B cell (primary cell): ENCODE results near the gene PRXL2A. TPM values are rescaled to one million over a fixed set of nuclear protein-coding genes. Genes with fewer than 3 reads are reported as not detected.
"Not testable (repeated sequence)": the region's sequence is repeated elsewhere in the genome, so short reads cannot be mapped to it uniquely, and the experiment has no call there.

ENCODE experiments used
- ATAC-seq: fragments of 200-7000 bp; cut with Tn5 transposase; one replicate; pipeline ENCODE4 v1.10.0; 2021; ENCODE audit warnings: low read depth, mild to moderate bottlenecking, moderate number of reproducible peaks, moderate library complexity
- CTCF ChIA-PET: fragments of 350-600 bp; sonication (Branson Sonifier 250); formaldehyde crosslinking; loops from one replicate; lab custom pipeline; 2021; ENCODE audit warnings: antibody characterized with exemption, inconsistent platforms; lab: Charles Lee
- POLR2A ChIA-PET: fragments of 350-600 bp; sonication (Branson Sonifier 250); formaldehyde crosslinking; loops from one replicate; lab custom pipeline; 2021; ENCODE audit warnings: antibody characterized with exemption; lab: Charles Lee
- DNase-seq: peaks from one replicate; pipeline ENCODE4 v3.0.0; 2013
- H2AFZ ChIP-seq: 2 replicates; pipeline ENCODE4 v1.6.1; 2012; ENCODE audit warnings: mild to moderate bottlenecking, low read depth, low read length; ENCODE audit not compliant: insufficient read depth, poor library complexity, severe bottlenecking
- H3K27ac ChIP-seq, 2 donors: 1 replicate in 1 of 2; 2 replicates in 1 of 2; pipeline ENCODE4 v1.5.1; 2012 to 2013; ENCODE audit warnings: low read length in 2 of 2, mild to moderate bottlenecking in 2 of 2, moderate library complexity in 1 of 2
- H3K27me3 ChIP-seq, 4 experiments: fragments of 200-600 bp in 1 of 4; sonication (generic) in 1 of 4; replicated peaks in 1 of 4; 1 replicate in 2 of 4; 2 replicates in 2 of 4; pipeline versions ENCODE4 v1.6.1 to v1.7.0; 2013 to 2016; ENCODE audit warnings: low read length in 3 of 4, mild to moderate bottlenecking in 2 of 4, mixed read lengths in 1 of 4, moderate library complexity in 1 of 4; ENCODE audit not compliant: insufficient read depth in 4 of 4, control insufficient read depth in 3 of 4; ENCODE audit errors: control extremely low read depth in 1 of 4
- H3K36me3 ChIP-seq, 2 experiments: replicated peaks in 1 of 2; 1 replicate in 1 of 2; 2 replicates in 1 of 2; pipeline versions ENCODE4 v1.6.1 to v1.7.1; 2013; ENCODE audit warnings: low read length in 1 of 2; ENCODE audit not compliant: insufficient read depth in 2 of 2, control insufficient read depth in 1 of 2; ENCODE audit errors: control extremely low read depth in 1 of 2, extremely low read depth in 1 of 2
- H3K4me1 ChIP-seq, 2 donors: fragments of 200-600 bp in 1 of 2; sonication (generic) in 1 of 2; 1 replicate in 1 of 2; 2 replicates in 1 of 2; pipeline versions ENCODE4 v1.5.1 to v1.6.1; 2013 to 2017; ENCODE audit warnings: low read length in 2 of 2; ENCODE audit not compliant: control insufficient read depth in 2 of 2, insufficient read depth in 2 of 2
- H3K4me2 ChIP-seq: replicated peaks from 2 replicates; pipeline ENCODE3; 2012; ENCODE audit warnings: mild to moderate bottlenecking, low read depth, low read length; ENCODE audit not compliant: poor library complexity, severe bottlenecking
- H3K4me3 ChIP-seq, 5 experiments: fragments of 200-600 bp in 1 of 5; sonication (generic) in 1 of 5; 1 replicate in 3 of 5; 2 replicates in 2 of 5; pipeline versions ENCODE4 v1.5.1 to v1.7.0; 2011 to 2016; ENCODE audit warnings: low read length in 4 of 5, mild to moderate bottlenecking in 4 of 5, low read depth in 2 of 5, control low read depth in 1 of 5, moderate library complexity in 1 of 5; ENCODE audit not compliant: insufficient read depth in 1 of 5; ENCODE audit errors: control extremely low read depth in 1 of 5, extremely low read depth in 1 of 5
- H3K79me2 ChIP-seq: fragments of 200-600 bp; sonication (generic); one replicate; pipeline ENCODE4 v1.6.0; 2016; ENCODE audit warnings: low read length; ENCODE audit not compliant: control insufficient read depth, insufficient read depth
- H3K9ac ChIP-seq: fragments of 200-600 bp; sonication (generic); 2 replicates; pipeline ENCODE4 v1.6.1; 2017; ENCODE audit warnings: mild to moderate bottlenecking, low read length, moderate library complexity
- H3K9me3 ChIP-seq, 3 donors: one replicate each; pipeline versions ENCODE4 v1.6.1 to v1.7.1; 2013; ENCODE audit warnings: low read length in 2 of 3; ENCODE audit not compliant: control insufficient read depth in 2 of 3, insufficient read depth in 1 of 3; ENCODE audit errors: control extremely low read depth in 1 of 3
- H4K20me1 ChIP-seq: 2 replicates; pipeline ENCODE4 v1.6.0; 2012; ENCODE audit warnings: mild to moderate bottlenecking, low read length; ENCODE audit not compliant: insufficient read depth, control insufficient read depth, poor library complexity, severe bottlenecking
- H3K27ac Mint-ChIP-seq: one replicate; pipeline ENCODE4 v1.8.0; 2021; ENCODE audit warnings: mixed read lengths
- H3K27me3 Mint-ChIP-seq: one replicate; pipeline ENCODE4 v1.8.0; 2021; ENCODE audit warnings: mixed read lengths
- H3K4me1 Mint-ChIP-seq: one replicate; pipeline ENCODE4 v1.8.0; 2021; ENCODE audit warnings: mixed read lengths
- H3K4me3 Mint-ChIP-seq: one replicate; pipeline ENCODE4 v1.8.0; 2021; ENCODE audit warnings: mixed read lengths
- H3K9me3 Mint-ChIP-seq: one replicate; pipeline ENCODE4 v1.8.0; 2022; ENCODE audit warnings: mixed read lengths; ENCODE audit not compliant: insufficient read depth
- EZH2 ChIP-seq: IDR thresholded peaks from 2 replicates; pipeline ENCODE4 v1.6.1; 2012; ENCODE audit warnings: borderline replicate concordance, low read depth, mild to moderate bottlenecking, moderate library complexity, low read length; ENCODE audit not compliant: insufficient read depth, poor library complexity, severe bottlenecking
- WGBS: methylation state at CpG from one replicate; pipeline ENCODE4 v1.1.5; 2013; ENCODE audit warnings: missing lambda C conversion rate; ENCODE audit not compliant: insufficient coverage; 5-methylcytosine and 5-hydroxymethylcytosine counted together
- intact Hi-C: fragments of 100-400 bp; cut with micrococcal nuclease; formaldehyde crosslinking; loops from one replicate; pipeline ENCODE4 v1.10.0; 2022
- polyA minus RNA-seq: library from RNA; depleted of rRNA, polyadenylated mRNA; stranded (reverse); fragments of >200 nt; gene quantifications from 2 replicates; pipeline ENCODE4 v1.2.3, GENCODE V29; 2012
- polyA plus RNA-seq: library from polyadenylated mRNA; depleted of rRNA; stranded (reverse); fragments of >200 nt; gene quantifications from 2 replicates; pipeline ENCODE4 v1.2.3, GENCODE V29; 2012
- total RNA-seq, 2 donors: library from RNA; stranded (reverse); fragments of 120-200 nt in 1 of 2; gene quantifications; 1 replicate in 1 of 2; 2 replicates in 1 of 2; pipeline versions ENCODE4 v1.2.3 to v1.2.4, GENCODE V29; 2013 to 2022
- TF ChIP-seq, protein P1 (sequence below): fragments of 200-600 bp; IDR thresholded peaks from one replicate; pipeline ENCODE4 v1.8.0; 2022; ENCODE audit warnings: antibody characterized with exemption, mild to moderate bottlenecking

Gene PRXL2A, protein sequence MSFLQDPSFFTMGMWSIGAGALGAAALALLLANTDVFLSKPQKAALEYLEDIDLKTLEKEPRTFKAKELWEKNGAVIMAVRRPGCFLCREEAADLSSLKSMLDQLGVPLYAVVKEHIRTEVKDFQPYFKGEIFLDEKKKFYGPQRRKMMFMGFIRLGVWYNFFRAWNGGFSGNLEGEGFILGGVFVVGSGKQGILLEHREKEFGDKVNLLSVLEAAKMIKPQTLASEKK
- total RNA-seq (9.4 and 11.2 TPM in 2 replicates), polyA plus RNA-seq (2.8 and 2.9 TPM in 2 replicates), polyA minus RNA-seq (1.9 and 2.6 TPM in 2 replicates)
- 7.1 TPM for total RNA-seq (2013)

DNA sequence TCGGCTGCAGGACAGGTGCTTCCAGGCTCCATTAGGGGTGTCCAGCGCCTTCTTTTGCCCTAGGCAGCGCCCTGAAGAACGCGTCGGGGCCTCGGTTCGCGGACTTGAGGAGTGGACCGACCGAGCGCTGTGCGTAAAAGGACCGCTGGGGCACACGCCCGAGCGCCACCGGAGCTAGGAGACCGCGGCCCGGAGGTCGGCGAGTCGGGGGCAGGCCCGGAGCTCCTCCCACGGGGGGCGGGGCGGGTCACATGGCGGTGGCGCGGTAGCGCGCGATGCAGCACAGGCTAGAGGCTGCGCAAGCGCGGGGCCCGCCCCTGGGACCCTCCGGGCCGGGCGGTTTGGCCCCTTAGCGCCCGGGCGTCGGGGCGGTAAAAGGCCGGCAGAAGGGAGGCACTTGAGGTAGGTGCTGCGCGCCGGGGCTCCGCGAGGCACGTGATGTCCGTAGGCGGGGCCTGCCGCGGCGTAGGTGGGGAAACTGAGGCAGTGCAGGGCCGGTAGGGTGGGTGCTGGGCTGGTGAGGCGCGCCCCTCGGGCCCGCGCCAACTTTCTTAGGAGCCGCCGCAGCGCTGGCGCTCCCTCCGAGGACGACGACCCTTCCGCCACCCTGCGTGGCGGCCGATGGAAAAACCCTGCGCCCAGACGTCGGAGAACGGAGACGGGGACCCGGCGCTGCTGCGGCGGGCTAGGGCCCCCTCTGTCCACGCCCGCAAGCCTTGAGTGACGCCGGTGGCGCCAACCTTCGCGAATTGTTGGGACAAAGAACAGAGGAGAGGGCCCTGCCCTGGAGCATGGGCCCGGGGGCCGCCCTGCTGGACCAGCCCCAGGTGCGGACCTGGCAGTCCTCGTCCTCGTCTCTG is at the start of gene PRXL2A:
Gene PRXL2A, plus strand, starts transcription at position 310 of the 860 bp plus-strand sequence. CDS start 11,917 bp downstream, outside the sequence.
- DNase-seq (peak; percentile 83), ATAC-seq (peak; percentile 98)
- WGBS = 1% methylated on average over 96 of the region's 96 CpGs
- H3K4me3 Mint-ChIP-seq = peak within 1 kb of the TSS; percentile 91
- peaks cover 0 to 5% (median 0%) of the 10 kb centered on the region in 3 donors for H3K9me3 ChIP-seq
- ChIA-PET CTCF (interaction anchor here (0.9 to 3.7 kb wide), 12 partner anchors 10 to 265 kb away, joined by 3 to 28 read pairs (median 4); no protein-coding TSS in a partner anchor), POLR2A (interaction anchor here (0.6 to 1.0 kb wide), 4 partner anchors 13 to 177 kb away, joined by 3 to 6 read pairs (median 4); partner anchors contain the start of gene TSPAN14)
- peaks cover 13% of the 10 kb centered on the region for H3K4me1 Mint-ChIP-seq
- intact Hi-C loops = loop anchor here (1.0 kb wide), 1 partner anchor 46 kb away; the partner anchor contains the start of gene TSPAN14
- H3K27ac ChIP-seq = peak within 1 kb of the TSS in 1 of 2 donors; percentile 13
- no peaks in the 10 kb centered on the region for H4K20me1 ChIP-seq
- H3K36me3 ChIP-seq = no peaks in the 10 kb centered on the region
- H3K27ac Mint-ChIP-seq = peak within 1 kb of the TSS; percentile 64
- H3K4me3 ChIP-seq = peak within 1 kb of the TSS; percentile 55 to 82 (median 77)
- H3K27me3 ChIP-seq = no peaks in the 10 kb centered on the region
- H3K4me2 ChIP-seq = peak within 1 kb of the TSS; percentile 91
- peak within 1 kb of the TSS; percentile 92 for H2AFZ ChIP-seq
- TF ChIP-seq, protein P1, sequence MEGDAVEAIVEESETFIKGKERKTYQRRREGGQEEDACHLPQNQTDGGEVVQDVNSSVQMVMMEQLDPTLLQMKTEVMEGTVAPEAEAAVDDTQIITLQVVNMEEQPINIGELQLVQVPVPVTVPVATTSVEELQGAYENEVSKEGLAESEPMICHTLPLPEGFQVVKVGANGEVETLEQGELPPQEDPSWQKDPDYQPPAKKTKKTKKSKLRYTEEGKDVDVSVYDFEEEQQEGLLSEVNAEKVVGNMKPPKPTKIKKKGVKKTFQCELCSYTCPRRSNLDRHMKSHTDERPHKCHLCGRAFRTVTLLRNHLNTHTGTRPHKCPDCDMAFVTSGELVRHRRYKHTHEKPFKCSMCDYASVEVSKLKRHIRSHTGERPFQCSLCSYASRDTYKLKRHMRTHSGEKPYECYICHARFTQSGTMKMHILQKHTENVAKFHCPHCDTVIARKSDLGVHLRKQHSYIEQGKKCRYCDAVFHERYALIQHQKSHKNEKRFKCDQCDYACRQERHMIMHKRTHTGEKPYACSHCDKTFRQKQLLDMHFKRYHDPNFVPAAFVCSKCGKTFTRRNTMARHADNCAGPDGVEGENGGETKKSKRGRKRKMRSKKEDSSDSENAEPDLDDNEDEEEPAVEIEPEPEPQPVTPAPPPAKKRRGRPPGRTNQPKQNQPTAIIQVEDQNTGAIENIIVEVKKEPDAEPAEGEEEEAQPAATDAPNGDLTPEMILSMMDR = no peak
- TF ChIP-seq EZH2 = no peak
- H3K4me1 ChIP-seq = peaks cover 6 to 15% of the 10 kb centered on the region in 2 donors
- H3K27me3 Mint-ChIP-seq = peaks cover 5% of the 10 kb centered on the region
- H3K79me2 ChIP-seq = no peaks in the 10 kb centered on the region
- H3K9me3 Mint-ChIP-seq = no peaks in the 10 kb centered on the region
- peak within 1 kb of the TSS; percentile 73 for H3K9ac ChIP-seq

DNA sequence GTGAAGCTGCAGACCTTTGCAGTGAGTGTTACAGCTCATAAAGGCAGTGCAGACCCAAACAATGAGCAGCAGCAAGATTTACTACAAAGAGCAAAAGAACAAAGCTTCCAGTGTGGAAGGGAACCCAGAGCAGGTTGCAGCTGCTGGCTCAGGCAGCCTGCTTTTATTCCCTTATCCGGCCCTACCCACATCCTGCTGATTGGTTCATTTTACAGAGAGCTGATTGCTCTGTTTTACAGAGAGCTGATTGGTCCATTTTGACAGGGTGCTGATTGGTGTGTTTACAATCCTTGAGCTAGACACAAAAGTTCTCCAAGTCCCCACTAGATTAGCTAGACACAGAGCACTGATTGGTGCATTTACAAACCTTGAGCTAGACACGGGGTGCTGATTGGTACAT is 49.4 kb upstream of the PRXL2A start:
- H3K9me3 Mint-ChIP-seq, POLR2A ChIA-PET: not testable (repeated sequence)

More for the DNA sequence above, 49.4 kb upstream of the PRXL2A start:
- H3K4me3 ChIP-seq, H3K27ac Mint-ChIP-seq, H3K4me2 ChIP-seq, DNase-seq, H3K4me3 Mint-ChIP-seq, H3K4me1 ChIP-seq, H3K36me3 ChIP-seq, H3K9me3 ChIP-seq, H3K9ac ChIP-seq, ATAC-seq, H4K20me1 ChIP-seq, H3K79me2 ChIP-seq, intact Hi-C loops, H3K27ac ChIP-seq, H2AFZ ChIP-seq: not testable (repeated sequence)
- H3K27me3 ChIP-seq = peaks cover 0 to 17% (median 8%) of the 10 kb centered on the region in 4 experiments
- CTCF ChIA-PET = interaction anchor here (1.1 kb wide), 1 partner anchor 24 kb away, joined by 3 read pairs; no protein-coding TSS in a partner anchor
- peaks cover 13% of the 10 kb centered on the region for H3K4me1 Mint-ChIP-seq
- no CpG with 5 or more reads among the region's 2 CpGs for WGBS
- peaks cover 26% of the 10 kb centered on the region for H3K27me3 Mint-ChIP-seq
